Chondrocyte (in vitro differentiated cells): Measurements from ENCODE around the gene KCND1. TPM values are rescaled to one million over a fixed set of nuclear protein-coding genes. Genes with fewer than 3 reads are reported as not detected.

Experiments
- DNase-seq: peaks from one replicate; pipeline ENCODE4 v3.0.0; 2021; ENCODE audit warnings: mixed read lengths, low spot score
- H3K27ac Mint-ChIP-seq: one replicate; pipeline ENCODE4 v1.8.0; 2021; ENCODE audit warnings: mild to moderate bottlenecking, moderate library complexity, mixed read lengths; ENCODE audit not compliant: unreplicated experiment
- H3K27me3 Mint-ChIP-seq: 2 replicates; pipeline ENCODE4 v1.8.0; 2021; ENCODE audit warnings: low read depth, mixed read lengths
- H3K36me3 Mint-ChIP-seq: 2 replicates; pipeline ENCODE4 v1.8.0; 2021; ENCODE audit warnings: low read depth, mixed read lengths
- H3K4me1 Mint-ChIP-seq: 2 replicates; pipeline ENCODE4 v1.8.0; 2021; ENCODE audit warnings: low read depth, mild to moderate bottlenecking, mixed read lengths
- H3K4me3 Mint-ChIP-seq: one replicate; pipeline ENCODE4 v1.8.0; 2021; ENCODE audit warnings: mild to moderate bottlenecking, moderate library complexity, mixed read lengths; ENCODE audit not compliant: unreplicated experiment
- H3K9me3 Mint-ChIP-seq: 2 replicates; pipeline ENCODE4 v1.8.0; 2021; ENCODE audit warnings: low read depth, mixed read lengths
- long read RNA-seq: library from polyadenylated mRNA; stranded (forward); transcript quantifications from one replicate; pipeline ENCODE4 v2.0.0, GENCODE V29; 2021
- total RNA-seq: library from RNA; stranded (reverse); gene quantifications from 3 replicates; pipeline ENCODE4 v1.2.1, GENCODE V29; 2021
- TF ChIP-seq, protein P1 (sequence below): fragments of 200-600 bp; sonication (generic); IDR thresholded peaks from 2 replicates; pipeline ENCODE4 v1.5.0; 2021; ENCODE audit warnings: antibody characterized with exemption, mild to moderate bottlenecking, moderate library complexity

KCND1 gene
- 1.4 to 1.7 TPM (median 1.6 TPM) in 3 replicates for total RNA-seq
- long read RNA-seq, partial matches to known transcripts: 0 of 2 reads
- long read RNA-seq, other reads (novel, unspliced or antisense): 2 of 2 reads

DNA sequence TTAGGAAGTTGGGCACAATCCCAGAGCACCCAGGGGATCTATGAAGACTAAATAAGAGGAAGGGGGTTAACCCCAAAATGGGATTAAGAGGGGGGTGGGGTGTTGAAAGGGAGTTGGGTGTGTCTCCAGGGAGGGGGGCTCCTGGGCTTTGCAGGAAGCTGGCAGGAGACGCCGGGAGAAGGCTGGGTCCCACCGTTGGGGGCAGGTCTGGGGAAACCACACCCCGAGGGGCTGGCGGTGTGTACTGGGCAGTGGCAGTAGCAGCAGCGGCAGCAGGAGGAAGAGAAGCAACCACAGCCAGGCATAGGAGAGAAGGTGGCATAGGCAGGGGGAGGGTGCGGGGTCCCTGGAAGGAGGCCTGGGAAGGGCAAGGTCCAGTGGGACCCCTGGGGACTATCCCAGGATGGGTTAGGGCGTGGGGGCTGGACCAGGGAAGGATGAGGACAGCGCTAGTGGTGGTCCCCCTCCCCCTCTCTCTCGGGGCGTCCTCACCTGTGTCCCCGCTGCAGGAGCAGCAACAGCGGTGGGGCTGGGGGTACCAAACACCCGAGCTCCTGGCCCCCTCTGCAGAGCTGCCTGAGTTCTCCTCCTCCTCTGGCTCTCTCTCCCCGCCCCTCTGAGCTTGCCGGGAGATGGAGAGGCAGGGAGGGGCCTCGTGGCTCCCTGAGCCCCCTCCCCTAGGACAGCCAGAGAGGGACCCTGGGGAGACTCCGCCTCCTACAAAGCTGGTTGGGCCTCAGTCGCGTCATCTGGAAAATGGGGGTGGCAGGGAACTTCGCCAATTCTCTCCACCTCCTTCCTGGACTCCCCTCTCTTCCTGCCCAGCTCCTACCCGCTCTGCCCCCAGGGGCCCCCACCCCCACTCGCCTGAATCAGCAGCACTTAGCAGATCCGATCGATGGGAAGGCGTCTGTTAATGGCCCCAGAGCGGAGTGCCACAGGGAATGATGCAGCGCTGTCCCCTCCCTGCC, at the start of gene KCND1:
KCND1 (minus strand) TSS at position 596 of the 971 bp plus-strand sequence. CDS start 1,573 bp downstream, outside the sequence.
- H3K36me3 Mint-ChIP-seq: peaks cover 12% of the 10 kb centered on the region
- H3K4me3 Mint-ChIP-seq: peak within 1 kb of the TSS; percentile 66
- H3K27ac Mint-ChIP-seq: peak within 1 kb of the TSS; percentile 17
- H3K4me1 Mint-ChIP-seq: peaks cover 20% of the 10 kb centered on the region
- H3K27me3 Mint-ChIP-seq: no peaks in the 10 kb centered on the region
- peaks cover 14% of the 10 kb centered on the region for H3K9me3 Mint-ChIP-seq
- TF ChIP-seq, protein P1, sequence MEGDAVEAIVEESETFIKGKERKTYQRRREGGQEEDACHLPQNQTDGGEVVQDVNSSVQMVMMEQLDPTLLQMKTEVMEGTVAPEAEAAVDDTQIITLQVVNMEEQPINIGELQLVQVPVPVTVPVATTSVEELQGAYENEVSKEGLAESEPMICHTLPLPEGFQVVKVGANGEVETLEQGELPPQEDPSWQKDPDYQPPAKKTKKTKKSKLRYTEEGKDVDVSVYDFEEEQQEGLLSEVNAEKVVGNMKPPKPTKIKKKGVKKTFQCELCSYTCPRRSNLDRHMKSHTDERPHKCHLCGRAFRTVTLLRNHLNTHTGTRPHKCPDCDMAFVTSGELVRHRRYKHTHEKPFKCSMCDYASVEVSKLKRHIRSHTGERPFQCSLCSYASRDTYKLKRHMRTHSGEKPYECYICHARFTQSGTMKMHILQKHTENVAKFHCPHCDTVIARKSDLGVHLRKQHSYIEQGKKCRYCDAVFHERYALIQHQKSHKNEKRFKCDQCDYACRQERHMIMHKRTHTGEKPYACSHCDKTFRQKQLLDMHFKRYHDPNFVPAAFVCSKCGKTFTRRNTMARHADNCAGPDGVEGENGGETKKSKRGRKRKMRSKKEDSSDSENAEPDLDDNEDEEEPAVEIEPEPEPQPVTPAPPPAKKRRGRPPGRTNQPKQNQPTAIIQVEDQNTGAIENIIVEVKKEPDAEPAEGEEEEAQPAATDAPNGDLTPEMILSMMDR: no peak
- no peak for DNase-seq

DNA sequence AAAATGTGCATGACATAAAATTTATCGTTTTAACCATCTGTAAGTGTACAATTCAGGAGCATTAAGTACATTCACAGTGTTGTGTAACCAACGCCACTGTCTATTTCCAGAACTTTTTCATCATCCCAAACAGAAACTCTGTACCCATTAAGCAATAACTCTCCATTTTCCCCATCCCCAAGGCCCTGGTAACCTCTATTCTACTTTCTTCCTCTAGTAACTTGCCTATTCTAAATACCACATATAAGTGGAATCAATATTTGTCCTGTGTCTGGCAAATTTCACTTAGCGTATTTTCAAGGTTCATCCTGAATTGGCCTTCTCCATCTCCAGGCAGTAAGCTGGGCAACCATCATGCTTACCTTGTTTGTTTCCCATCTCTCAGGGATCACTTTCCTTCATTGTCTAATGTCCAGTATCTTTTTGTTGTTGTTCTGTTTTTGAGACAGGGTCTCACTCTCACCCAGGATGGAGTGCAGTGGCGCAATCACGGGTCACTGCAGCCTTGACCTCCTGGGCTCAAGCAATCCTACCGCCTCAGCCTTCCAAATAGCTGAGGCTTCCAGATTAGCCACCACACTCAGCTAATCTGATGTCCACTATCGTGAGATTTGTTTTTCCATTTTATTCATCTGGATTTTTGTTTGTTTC, 48.1 kb upstream of the KCND1 start:
- Mint-ChIP-seq H3K27me3 (no peaks in the 10 kb centered on the region), H3K4me1 (no peaks in the 10 kb centered on the region), H3K36me3 (peaks cover 2% of the 10 kb centered on the region), H3K27ac (no peak overlapping the region), H3K9me3 (peaks cover 3% of the 10 kb centered on the region), H3K4me3 (no peak overlapping the region)
- DNase-seq: no peak
- TF ChIP-seq, protein P1: no peak

DNA sequence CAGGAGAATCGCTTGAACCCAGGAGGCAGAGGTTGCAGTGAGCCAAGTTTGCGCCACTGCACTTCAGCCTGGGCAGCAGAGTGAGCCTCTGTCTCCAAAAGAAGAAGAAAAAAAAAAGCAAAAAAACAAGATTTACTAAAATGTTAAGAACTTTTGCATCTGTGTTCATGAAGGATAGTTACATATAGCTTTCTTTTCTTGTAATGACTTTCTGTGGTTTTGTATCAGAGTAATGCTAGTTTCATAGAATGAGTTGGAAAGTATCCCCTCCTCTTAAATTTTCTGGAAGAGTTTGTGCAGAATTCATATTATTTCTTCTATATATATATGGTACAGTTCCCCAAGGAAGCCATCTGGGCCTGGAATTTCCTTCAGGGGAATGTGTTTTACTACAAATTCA, 47.4 kb upstream of the KCND1 start:
- no peaks in the 10 kb centered on the region for H3K4me1 Mint-ChIP-seq
- no peak overlapping the region for H3K27ac Mint-ChIP-seq
- H3K9me3 Mint-ChIP-seq: no peaks in the 10 kb centered on the region
- no peaks in the 10 kb centered on the region for H3K27me3 Mint-ChIP-seq
- H3K4me3 Mint-ChIP-seq: no peak overlapping the region
- TF ChIP-seq, protein P1: no peak
- no peak for DNase-seq
- H3K36me3 Mint-ChIP-seq: no peaks in the 10 kb centered on the region

DNA sequence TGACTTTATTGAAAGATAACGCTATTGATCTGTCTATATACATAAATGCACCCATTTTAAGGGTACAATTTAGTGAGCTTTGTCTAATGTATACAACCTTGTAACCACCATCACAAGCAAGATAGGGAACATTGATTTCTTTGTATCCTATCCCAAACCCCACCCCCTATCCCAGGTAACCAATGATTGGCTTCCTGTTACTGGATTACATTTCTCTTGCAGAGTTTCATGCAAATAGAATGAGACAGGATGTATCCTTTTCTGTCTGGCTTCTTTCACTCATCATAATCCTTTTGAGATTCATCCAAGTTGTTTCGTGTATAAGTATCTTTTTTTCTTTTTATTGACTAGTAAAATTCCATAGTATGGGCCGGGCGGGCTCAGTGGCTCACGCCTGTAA, 32.1 kb upstream of the KCND1 start:
- Mint-ChIP-seq H3K4me3 (no peak overlapping the region), H3K36me3 (peaks cover 3% of the 10 kb centered on the region), H3K9me3 (no peaks in the 10 kb centered on the region), H3K27ac (no peak overlapping the region), H3K27me3 (no peaks in the 10 kb centered on the region), H3K4me1 (peaks cover 14% of the 10 kb centered on the region)
- DNase-seq: no peak
- TF ChIP-seq, protein P1: no peak
